PC-3 (cell line): ENCODE results near the gene ZNF324B. TPM values are rescaled to one million over a fixed set of nuclear protein-coding genes. Genes with fewer than 3 reads are reported as not detected.

Experiments used
- ATAC-seq: fragments of 200-7000 bp; cut with Tn5 transposase; 2 replicates; pipeline ENCODE4 v1.9.1; 2020; ENCODE audit warnings: mild to moderate bottlenecking, moderate library complexity
- BruUV-seq: library from RNA; stranded (reverse); fragments of 400-500 nt; replicated peaks from 2 replicates; lab custom pipeline; 2021; lab: Mats Ljungman, UMichigan
- CTCF ChIA-PET: fragments of 300-600 bp; sonication (Branson Sonifier 250); formaldehyde crosslinking; loops from one replicate; lab custom pipeline; 2022; ENCODE audit warnings: antibody characterized with exemption; lab: Charles Lee
- POLR2A ChIA-PET: fragments of 300-600 bp; sonication (Branson Sonifier 250); formaldehyde crosslinking; loops from one replicate; lab custom pipeline; 2022; ENCODE audit warnings: antibody characterized with exemption; ENCODE audit not compliant: unreplicated experiment; lab: Charles Lee
- DNase-seq: peaks from one replicate; pipeline ENCODE4 v3.0.0-alpha.2; 2015
- H2AFZ ChIP-seq: fragments of 300-600 bp; sonication (generic); 2 replicates; pipeline ENCODE4 v1.6.0; 2016; ENCODE audit warnings: antibody characterized with exemption, low read length
- H3F3A ChIP-seq: fragments of 300-600 bp; sonication (generic); one replicate; pipeline ENCODE4 v1.6.0; 2017; ENCODE audit warnings: antibody characterized with exemption, low read length, control low read depth, mild to moderate bottlenecking; ENCODE audit not compliant: unreplicated experiment
- H3K27ac ChIP-seq: fragments of 300-600 bp; sonication (generic); 2 replicates; pipeline ENCODE4 v1.5.1; 2016; ENCODE audit warnings: mild to moderate bottlenecking, low read length
- H3K27me3 ChIP-seq: fragments of 300-600 bp; sonication (generic); 2 replicates; pipeline ENCODE4 v1.6.1; 2016; ENCODE audit warnings: low read length, mixed read lengths
- H3K36me3 ChIP-seq: fragments of 300-600 bp; sonication (generic); 2 replicates; pipeline ENCODE4 v1.6.1; 2016; ENCODE audit warnings: low read depth, mixed run types, low read length, mixed read lengths
- H3K4me1 ChIP-seq: fragments of 300-600 bp; sonication (generic); 2 replicates; pipeline ENCODE4 v1.5.1; 2016; ENCODE audit warnings: low read length; ENCODE audit not compliant: insufficient read depth
- H3K4me2 ChIP-seq: fragments of 300-600 bp; sonication (generic); 2 replicates; pipeline ENCODE4 v1.6.0; 2016; ENCODE audit warnings: low read length
- H3K4me3 ChIP-seq: fragments of 300-600 bp; sonication (generic); 2 replicates; pipeline ENCODE4 v1.5.1; 2016; ENCODE audit warnings: mild to moderate bottlenecking, low read length, mixed read lengths
- H3K79me2 ChIP-seq: fragments of 300-600 bp; sonication (generic); 2 replicates; pipeline ENCODE4 v1.6.1; 2017; ENCODE audit warnings: low read length, mixed read lengths
- H3K9ac ChIP-seq: fragments of 300-600 bp; sonication (generic); 2 replicates; pipeline ENCODE4 v1.6.0; 2016; ENCODE audit warnings: mild to moderate bottlenecking, low read length
- H3K9me2 ChIP-seq: fragments of 300-600 bp; sonication (generic); replicated peaks from 2 replicates; pipeline ENCODE4 v1.6.1; 2016; ENCODE audit warnings: mixed run types, low read length, mixed read lengths
- H3K9me3 ChIP-seq: fragments of 300-600 bp; sonication (generic); 2 replicates; pipeline ENCODE4 v1.6.1; 2016; ENCODE audit warnings: low read length, mixed read lengths
- H4K20me1 ChIP-seq: fragments of 300-600 bp; sonication (generic); 2 replicates; pipeline ENCODE4 v1.6.1; 2016; ENCODE audit warnings: low read length, mixed read lengths
- CTCF ChIP-seq: fragments of 300-600 bp; sonication (generic); conservative IDR thresholded peaks from 2 replicates; pipeline ENCODE4 v1.5.1; 2017; ENCODE audit warnings: antibody characterized with exemption, low read depth, mild to moderate bottlenecking, low read length
- EZH2 ChIP-seq: fragments of 300-600 bp; sonication (generic); IDR thresholded peaks from one replicate; pipeline ENCODE4 v1.6.1; 2017; ENCODE audit warnings: antibody characterized with exemption, mild to moderate bottlenecking, low read length; ENCODE audit not compliant: unreplicated experiment
- EZH2phosphoT487 ChIP-seq: fragments of 300-600 bp; sonication (generic); IDR thresholded peaks from 2 replicates; pipeline ENCODE4 v1.6.1; 2018; ENCODE audit warnings: mild to moderate bottlenecking, antibody characterized with exemption, low read length, borderline replicate concordance
- intact Hi-C: fragments of 100-400 bp; cut with micrococcal nuclease; formaldehyde crosslinking; loops from 2 replicates; pipeline ENCODE4 v1.9.0; 2023
- total RNA-seq: library from RNA; depleted of rRNA; stranded (reverse); fragments of >200 nt; gene quantifications from 2 replicates; pipeline ENCODE4 v1.2.3, GENCODE V29; 2014; rRNA removed

The ZNF324B gene
- total RNA-seq, 1 experiment from 2014 or later = 11.2 TPM

- H2AFZ ChIP-seq = no peak overlapping the region
- BruUV-seq = no TSS peak
- H3K9me2 ChIP-seq = no peaks in the 10 kb centered on the region
- H3K4me3 ChIP-seq = no peak overlapping the region
- ATAC-seq (no peak), DNase-seq (no peak)
- ChIA-PET POLR2A (no interaction called here), CTCF (interaction anchor here (0.6 kb wide), 1 partner anchor 81 kb away, joined by 3 read pairs; no protein-coding TSS in a partner anchor)
- H3F3A ChIP-seq = no peaks in the 10 kb centered on the region
- no peak for TF ChIP-seq CTCF
- TF ChIP-seq EZH2 = no peak
- TF ChIP-seq EZH2phosphoT487 = no peak
- no peaks in the 10 kb centered on the region for H3K36me3 ChIP-seq
- no peak overlapping the region for H3K9ac ChIP-seq
- peaks cover 21% of the 10 kb centered on the region for H3K4me1 ChIP-seq
- H3K27ac ChIP-seq = no peak overlapping the region
- H4K20me1 ChIP-seq = no peaks in the 10 kb centered on the region
- no peak overlapping the region for H3K4me2 ChIP-seq
- H3K27me3 ChIP-seq = no peaks in the 10 kb centered on the region
- no peaks in the 10 kb centered on the region for H3K9me3 ChIP-seq
- peaks cover 26% of the 10 kb centered on the region for H3K79me2 ChIP-seq
- intact Hi-C loops = no loop called here
Observed at GRCh38 chr19:58500242-58500641, 48.8 kb downstream of the ZNF324B start.

Other genes with a start within 250 kb of the ZNF324B start
- 73.7 and 115 TPM in 2 replicates for gene ZNF544, start 222.7 kb upstream of the ZNF324B start, total RNA-seq
- gene ZNF8, start 172.7 kb upstream of the ZNF324B start, total RNA-seq = 7.3 and 7.9 TPM in 2 replicates
- gene ERVK3-1, start 146.2 kb upstream of the ZNF324B start, total RNA-seq = 104 and 116 TPM in 2 replicates
- 4.0 and 4.3 TPM in 2 replicates for gene ZSCAN22, start 124.6 kb upstream of the ZNF324B start, total RNA-seq
- gene A1BG, start 98.1 kb upstream of the ZNF324B start, total RNA-seq = 0.92 and 1.9 TPM in 2 replicates
- gene ZNF497, start 88.9 kb upstream of the ZNF324B start, total RNA-seq = 2.2 and 4.0 TPM in 2 replicates
- 9.5 and 12.6 TPM in 2 replicates for gene ZNF837, start 70.6 kb upstream of the ZNF324B start, total RNA-seq
- 3,515 and 3,776 TPM in 2 replicates for gene RPS5, start 64.4 kb upstream of the ZNF324B start, total RNA-seq
- gene RNF225, start 56.0 kb upstream of the ZNF324B start, total RNA-seq = 2.2 TPM in 1 of 2 replicates, not detected in the other
- gene ZNF584, start 43.0 kb upstream of the ZNF324B start, total RNA-seq = 49.2 and 73.8 TPM in 2 replicates
- gene ZNF132, start 11.5 kb upstream of the ZNF324B start, total RNA-seq = not detected in 2 replicates
- gene ZNF324, start 15.5 kb downstream of the ZNF324B start, total RNA-seq = 14.8 and 15.9 TPM in 2 replicates
- 8.9 and 13.4 TPM in 2 replicates for gene ZNF446, start 24.7 kb downstream of the ZNF324B start, total RNA-seq
- gene SLC27A5, start 60.4 kb downstream of the ZNF324B start, total RNA-seq = 56.2 and 56.8 TPM in 2 replicates
- 14.0 and 19.1 TPM in 2 replicates for gene ZBTB45, start 68.2 kb downstream of the ZNF324B start, total RNA-seq
- 1,169 and 1,653 TPM in 2 replicates for gene TRIM28, start 92.4 kb downstream of the ZNF324B start, total RNA-seq
- 220 and 264 TPM in 2 replicates for gene CHMP2A, start 103.5 kb downstream of the ZNF324B start, total RNA-seq
- gene UBE2M, start 107.0 kb downstream of the ZNF324B start, total RNA-seq = 243 and 268 TPM in 2 replicates
- 18.0 and 29.3 TPM in 2 replicates for gene MZF1, start 121.7 kb downstream of the ZNF324B start, total RNA-seq